Stomach (tissue), 9 donors: ENCODE data around the gene NXN. TPM values are rescaled to one million over a fixed set of nuclear protein-coding genes. Genes with fewer than 3 reads are reported as not detected.
A peak's percentile ranks its signal among the peaks of the same experiment; 100 is the strongest.
"Not testable (repeated sequence)": the region's sequence is repeated elsewhere in the genome, so short reads cannot be mapped to it uniquely, and the experiment has no call there.

Experiments used
- DNase-seq, 2 donors: peaks; one replicate each; pipeline versions ENCODE4 v3.0.0 to v3.0.0-alpha.2; 2013 to 2019
- H3K27ac ChIP-seq, 5 donors: fragments of 200-600 bp in 4 of 5; sonication (generic) in 4 of 5; one replicate each; pipeline ENCODE4 v1.5.1; 2013 to 2019; ENCODE audit warnings: mild to moderate bottlenecking in 1 of 5, moderate library complexity in 1 of 5
- H3K27me3 ChIP-seq, 3 donors: fragments of 200-600 bp; sonication (generic); one replicate each; pipeline ENCODE4 v1.5.1; 2017 to 2019; ENCODE audit warnings: mixed run types in 1 of 3
- H3K36me3 ChIP-seq, 4 donors: fragments of 200-600 bp; sonication (generic); 1 replicate in 3 of 4; 2 replicates in 1 of 4; pipeline ENCODE4 v1.5.1; 2016 to 2019
- H3K4me1 ChIP-seq, 4 donors: fragments of 200-600 bp; sonication (generic); one replicate each; pipeline ENCODE4 v1.5.1; 2016 to 2019
- H3K4me3 ChIP-seq, 4 donors: fragments of 200-600 bp; sonication (generic) in 3 of 4; one replicate each; pipeline ENCODE4 v1.5.1; 2016 to 2019; ENCODE audit warnings: mild to moderate bottlenecking in 1 of 4
- H3K9me3 ChIP-seq, 4 donors: fragments of 200-600 bp; sonication (generic); one replicate each; pipeline ENCODE4 v1.5.1; 2016 to 2019
- EP300 ChIP-seq: sonication (generic); formaldehyde crosslinking; IDR thresholded peaks from one replicate; pipeline ENCODE4 v1.6.1; 2017; ENCODE audit warnings: antibody characterized with exemption
- POLR2A ChIP-seq, 4 donors: fragments of 450-650 bp; IDR thresholded peaks; one replicate each; pipeline ENCODE4 v1.6.1; 2016; ENCODE audit warnings: antibody characterized with exemption in 4 of 4, control low read depth in 2 of 4, mild to moderate bottlenecking in 1 of 4, moderate library complexity in 1 of 4
- POLR2AphosphoS5 ChIP-seq, 3 donors: sonication (generic); formaldehyde crosslinking; IDR thresholded peaks; one replicate each; pipeline ENCODE4 v1.6.1; 2016; ENCODE audit warnings: antibody characterized with exemption in 3 of 3
- WGBS, 5 donors: extraction: QIAGEN DNeasy Blood & Tissue Kit in 3 of 5; methylation state at CpG; one replicate each; pipeline versions ENCODE4 v1.1.5 to v1.1.7; 2013 to 2018; 5-methylcytosine and 5-hydroxymethylcytosine counted together
- intact Hi-C: fragments of 100-400 bp; cut with DNase I; formaldehyde crosslinking; loops from one replicate; pipeline ENCODE4 v1.15.1; 2023; ENCODE audit warnings: low total_unique reads
- polyA plus RNA-seq, 3 donors: library from polyadenylated mRNA; stranded (reverse); fragments of 200-250 nt; gene quantifications; one replicate each; pipeline ENCODE4 v1.2.3, GENCODE V29; 2013
- total RNA-seq, 5 donors: library from RNA; depleted of rRNA; stranded (reverse); fragments of >200 nt; gene quantifications; one replicate each; pipeline versions ENCODE4 v1.1.0 to v1.2.3, GENCODE V29; 2014 to 2016
- TF ChIP-seq, protein P1 (sequence below), 7 experiments: fragments of 450-650 bp in 4 of 7; fragments of 200-600 bp in 3 of 7; sonication (generic) in 3 of 7; IDR thresholded peaks; one replicate each; pipeline ENCODE4 v1.5.1; 2016 to 2019; ENCODE audit warnings: antibody characterized with exemption in 7 of 7, control low read depth in 2 of 7, mild to moderate bottlenecking in 1 of 7
- donor health status: healthy with polysubstance abuse.
- donor health status: Bipolar disorder and iron deficiency.
- donor health status: healthy.

Gene NXN
- total and polyA plus RNA-seq, 8 donors: 17.9 to 47.8 (median 25.1) TPM

DNA sequence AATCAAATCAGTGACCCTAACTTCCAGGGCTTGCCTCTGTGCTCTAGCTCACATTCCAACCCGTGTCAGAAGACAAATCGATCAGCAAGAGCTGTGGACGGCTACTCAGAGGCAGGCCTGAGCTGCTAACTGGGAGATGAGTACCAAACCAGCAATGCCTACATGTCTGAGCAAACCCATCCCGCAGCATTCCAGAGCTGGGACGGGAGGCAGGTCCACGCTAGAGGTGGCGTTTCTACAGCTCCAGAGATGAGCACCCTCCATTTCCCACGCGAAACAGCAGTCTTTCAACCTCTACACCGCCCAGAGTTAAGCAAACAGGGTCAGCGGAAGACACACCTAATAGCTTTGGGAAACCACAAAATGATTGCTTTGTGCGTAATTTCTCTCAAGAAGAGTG lies 6.5 kb downstream of the NXN start:
- WGBS, 5 donors: 63 to 78% (median 72%) methylated on average over 10 to 12 of the region's 12 CpGs
- intact Hi-C loops: no loop called here
- TF ChIP-seq POLR2A (IDR thresholded peaks at IDR 0.05) (no peak), POLR2AphosphoS5 (IDR thresholded peaks at IDR 0.05) (no peak), EP300 (no peak)
- TF ChIP-seq, protein P1, sequence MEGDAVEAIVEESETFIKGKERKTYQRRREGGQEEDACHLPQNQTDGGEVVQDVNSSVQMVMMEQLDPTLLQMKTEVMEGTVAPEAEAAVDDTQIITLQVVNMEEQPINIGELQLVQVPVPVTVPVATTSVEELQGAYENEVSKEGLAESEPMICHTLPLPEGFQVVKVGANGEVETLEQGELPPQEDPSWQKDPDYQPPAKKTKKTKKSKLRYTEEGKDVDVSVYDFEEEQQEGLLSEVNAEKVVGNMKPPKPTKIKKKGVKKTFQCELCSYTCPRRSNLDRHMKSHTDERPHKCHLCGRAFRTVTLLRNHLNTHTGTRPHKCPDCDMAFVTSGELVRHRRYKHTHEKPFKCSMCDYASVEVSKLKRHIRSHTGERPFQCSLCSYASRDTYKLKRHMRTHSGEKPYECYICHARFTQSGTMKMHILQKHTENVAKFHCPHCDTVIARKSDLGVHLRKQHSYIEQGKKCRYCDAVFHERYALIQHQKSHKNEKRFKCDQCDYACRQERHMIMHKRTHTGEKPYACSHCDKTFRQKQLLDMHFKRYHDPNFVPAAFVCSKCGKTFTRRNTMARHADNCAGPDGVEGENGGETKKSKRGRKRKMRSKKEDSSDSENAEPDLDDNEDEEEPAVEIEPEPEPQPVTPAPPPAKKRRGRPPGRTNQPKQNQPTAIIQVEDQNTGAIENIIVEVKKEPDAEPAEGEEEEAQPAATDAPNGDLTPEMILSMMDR (IDR thresholded peaks at IDR 0.05): no peak
- Histone ChIP-seq H3K4me1 (peaks cover 0 to 60% (median 34%) of the 10 kb centered on the region in 4 donors), H3K4me3 (no peak overlapping the region), H3K27ac (peak overlapping the region in 1 of 5 donors; percentile 84), H3K36me3 (no peaks in the 10 kb centered on the region), H3K9me3 (no peaks in the 10 kb centered on the region), H3K27me3 (peaks cover 0 to 15% (median 4%) of the 10 kb centered on the region in 3 donors)
- no peak for DNase-seq

DNA sequence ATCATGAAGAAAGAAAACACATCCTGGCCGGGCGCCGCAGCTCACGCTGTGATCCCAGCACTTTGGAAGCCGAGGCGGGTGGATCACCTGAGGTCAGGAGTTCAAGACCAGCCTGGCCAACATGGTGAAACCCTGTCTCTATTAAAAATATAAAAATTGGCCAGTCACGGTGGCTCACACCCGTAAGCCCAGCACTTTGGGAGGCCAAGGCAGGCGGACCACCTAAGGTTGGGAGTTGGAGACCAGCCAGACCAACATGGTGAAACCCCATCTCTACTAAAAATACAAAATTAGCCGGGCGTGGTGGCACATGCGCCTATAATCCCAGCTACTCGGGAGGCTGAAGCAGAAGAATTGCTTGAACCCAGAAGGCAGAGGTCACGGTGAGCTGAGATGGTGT lies 7.7 kb downstream of the NXN start:
- peak overlapping the region in 1 of 5 donors; percentile 84 for H3K27ac ChIP-seq
- 83 to 94% (median 93%) methylated on average over 14 of the region's 14 CpGs for WGBS, 5 donors
- H3K4me3 ChIP-seq, intact Hi-C loops, DNase-seq, H3K9me3 ChIP-seq, H3K36me3 ChIP-seq, H3K27me3 ChIP-seq: not testable (repeated sequence)
- peaks cover 0 to 49% (median 28%) of the 10 kb centered on the region in 4 donors for H3K4me1 ChIP-seq

DNA sequence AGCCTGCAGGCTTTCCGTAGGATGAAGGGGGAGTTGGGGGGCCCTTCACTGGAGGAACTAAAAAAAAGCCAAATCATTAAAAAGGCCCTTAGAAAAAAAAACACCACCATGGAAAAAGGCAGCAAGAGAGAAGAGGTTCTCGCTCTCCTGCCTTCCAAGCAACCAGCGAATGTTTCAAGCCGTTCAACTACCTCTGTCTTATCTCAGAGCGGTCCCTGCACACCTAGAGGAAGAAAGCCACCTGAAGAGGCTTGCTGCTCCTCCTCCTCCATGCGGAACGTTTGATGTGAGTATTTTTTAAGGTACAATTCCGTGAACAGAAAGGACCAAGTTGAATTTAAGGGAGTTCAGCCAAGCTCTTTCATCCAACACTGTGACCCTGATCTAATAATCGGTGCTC lies 9.2 kb downstream of the NXN start:
- DNase-seq: no peak
- Histone ChIP-seq H3K9me3 (no peaks in the 10 kb centered on the region), H3K4me3 (peak overlapping the region in 3 of 4 donors; percentile 11 to 23 (median 22)), H3K27ac (peak overlapping the region in 3 of 5 donors; percentile 55 to 84 (median 73)), H3K27me3 (no peaks in the 10 kb centered on the region), H3K4me1 (peaks cover 0 to 40% (median 21%) of the 10 kb centered on the region in 4 donors), H3K36me3 (no peaks in the 10 kb centered on the region)
- intact Hi-C loops: no loop called here
- TF ChIP-seq EP300: no peak
- TF ChIP-seq POLR2AphosphoS5 (IDR thresholded peaks at IDR 0.05): no peak
- TF ChIP-seq, protein P1 (IDR thresholded peaks at IDR 0.05): no peak
- no peak for TF ChIP-seq POLR2A (IDR thresholded peaks at IDR 0.05)
- WGBS, 5 donors: 36 to 54% (median 46%) methylated on average over 9 of the region's 9 CpGs

DNA sequence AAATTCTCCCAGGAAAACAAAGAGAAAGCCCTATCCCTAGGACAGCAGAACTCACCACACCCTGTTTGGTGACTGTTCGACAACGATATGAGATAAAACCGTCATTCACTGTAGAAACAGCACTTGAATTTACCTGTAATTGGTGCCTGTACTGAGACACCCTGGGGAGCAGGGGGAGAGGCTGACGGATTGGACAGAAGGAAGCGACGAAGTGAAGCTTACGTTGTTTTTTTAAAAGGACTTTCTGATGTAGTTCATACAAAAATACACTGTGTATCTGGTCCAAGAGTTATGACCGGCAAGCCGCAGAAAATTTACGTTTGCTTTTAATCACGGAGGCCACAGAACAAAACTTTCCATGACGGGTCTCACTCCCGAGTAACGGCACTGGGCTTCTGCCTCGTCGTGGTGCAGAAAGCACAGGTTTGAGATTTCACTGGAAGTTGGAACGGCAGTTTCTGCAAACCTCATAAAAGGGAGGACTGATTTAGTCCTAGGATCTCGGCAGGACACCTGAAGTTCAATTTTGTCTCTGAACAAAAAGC lies 9.7 kb downstream of the NXN start:
- DNase-seq: peak in 1 of 2 donors; percentile 65
- H3K27ac ChIP-seq: peak overlapping the region in 3 of 5 donors; percentile 55 to 84 (median 73)

More for the DNA sequence above, 9.7 kb downstream of the NXN start:
- Histone ChIP-seq H3K4me1 (peaks cover 0 to 41% (median 22%) of the 10 kb centered on the region in 4 donors), H3K27me3 (no peaks in the 10 kb centered on the region), H3K9me3 (no peaks in the 10 kb centered on the region), H3K36me3 (no peaks in the 10 kb centered on the region), H3K4me3 (peak overlapping the region in 3 of 4 donors; percentile 11 to 23 (median 22))
- WGBS, 5 donors: 21 to 37% (median 28%) methylated on average over 18 of the region's 18 CpGs
- intact Hi-C loops: no loop called here
- TF ChIP-seq, protein P1 (IDR thresholded peaks at IDR 0.05): no peak
- peak in 1 of 3 donors; percentile 60 for TF ChIP-seq POLR2AphosphoS5 (IDR thresholded peaks at IDR 0.05)
- TF ChIP-seq POLR2A (IDR thresholded peaks at IDR 0.05): no peak
